Measurements from ENCODE around the gene TRIM8.
"Not testable (repeated sequence)": the region's sequence is repeated elsewhere in the genome, so short reads cannot be mapped to it uniquely, and the experiment has no call there.

DNA sequence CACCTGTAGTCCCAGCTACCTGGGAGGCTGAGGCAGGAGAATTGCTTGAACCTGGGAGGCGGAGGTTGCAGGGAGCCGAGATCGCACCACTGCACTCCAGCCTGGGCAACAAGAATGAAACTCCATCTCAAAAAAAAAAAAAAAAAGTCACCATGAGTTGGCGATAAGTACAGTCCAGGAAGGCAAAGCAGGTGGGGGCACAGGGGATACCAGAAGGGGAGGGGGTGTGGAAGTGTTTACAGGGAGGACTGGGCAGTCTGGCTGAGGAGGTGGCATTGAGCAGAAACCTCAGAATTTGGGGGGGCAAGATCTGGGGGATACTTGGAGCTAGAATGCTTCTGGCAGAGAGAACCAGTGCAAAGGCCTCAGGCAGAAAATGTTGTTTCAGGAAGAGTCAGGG, 23.1 kb downstream of the TRIM8 start:
- TF ChIP-seq, protein P1, sequence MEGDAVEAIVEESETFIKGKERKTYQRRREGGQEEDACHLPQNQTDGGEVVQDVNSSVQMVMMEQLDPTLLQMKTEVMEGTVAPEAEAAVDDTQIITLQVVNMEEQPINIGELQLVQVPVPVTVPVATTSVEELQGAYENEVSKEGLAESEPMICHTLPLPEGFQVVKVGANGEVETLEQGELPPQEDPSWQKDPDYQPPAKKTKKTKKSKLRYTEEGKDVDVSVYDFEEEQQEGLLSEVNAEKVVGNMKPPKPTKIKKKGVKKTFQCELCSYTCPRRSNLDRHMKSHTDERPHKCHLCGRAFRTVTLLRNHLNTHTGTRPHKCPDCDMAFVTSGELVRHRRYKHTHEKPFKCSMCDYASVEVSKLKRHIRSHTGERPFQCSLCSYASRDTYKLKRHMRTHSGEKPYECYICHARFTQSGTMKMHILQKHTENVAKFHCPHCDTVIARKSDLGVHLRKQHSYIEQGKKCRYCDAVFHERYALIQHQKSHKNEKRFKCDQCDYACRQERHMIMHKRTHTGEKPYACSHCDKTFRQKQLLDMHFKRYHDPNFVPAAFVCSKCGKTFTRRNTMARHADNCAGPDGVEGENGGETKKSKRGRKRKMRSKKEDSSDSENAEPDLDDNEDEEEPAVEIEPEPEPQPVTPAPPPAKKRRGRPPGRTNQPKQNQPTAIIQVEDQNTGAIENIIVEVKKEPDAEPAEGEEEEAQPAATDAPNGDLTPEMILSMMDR (IDR thresholded peaks at IDR 0.05; ENCODE audit: insufficient read depth, low read length, poor library complexity, severe bottlenecking) = not testable (repeated sequence)
- TF ChIP-seq EZH2phosphoT487 (conservative IDR thresholded peaks at IDR 0.05; ENCODE audit: low read length) = not testable (repeated sequence)

Measured in SU-DHL-6 (cell line).